Fibroblast of skin of scalp (primary cell): ENCODE results near the gene MYO5B.
"Not testable (repeated sequence)": the region's sequence is repeated elsewhere in the genome, so short reads cannot be mapped to it uniquely, and the experiment has no call there.

ENCODE experiments used
- DNase-seq: peaks from one replicate; pipeline ENCODE4 v3.0.0-alpha.2; 2013

MYO5B gene

GRCh38 chr18:49910986-49911385 lies 284.0 kb downstream of the MYO5B start:
- no peak for DNase-seq

- DNase-seq: no peak
These were observed 284.9 kb downstream of the MYO5B start for GRCh38 chr18:49910019-49910418.

GRCh38 chr18:49907346-49907929 lies 287.5 kb downstream of the MYO5B start:
- peak; percentile 19 for DNase-seq

GRCh38 chr18:49905771-49906170 lies 289.2 kb downstream of the MYO5B start:
- DNase-seq: no peak

- DNase-seq: no peak
These were observed 289.9 kb downstream of the MYO5B start for GRCh38 chr18:49904871-49905555.

- no peak for DNase-seq
These were observed 293.0 kb downstream of the MYO5B start for GRCh38 chr18:49901862-49902340.

- DNase-seq: no peak
These were observed 295.2 kb downstream of the MYO5B start for GRCh38 chr18:49899657-49900330.

- peak; percentile 76 for DNase-seq
These were observed 296.5 kb downstream of the MYO5B start for GRCh38 chr18:49898421-49898820.

GRCh38 chr18:49894517-49895226 lies 300.3 kb downstream of the MYO5B start:
- no peak for DNase-seq

GRCh38 chr18:49893036-49893435 lies 301.9 kb downstream of the MYO5B start:
- DNase-seq: no peak

GRCh38 chr18:49892148-49892924 lies 302.6 kb downstream of the MYO5B start:
- DNase-seq: no peak

- DNase-seq: no peak
These were observed 304.9 kb downstream of the MYO5B start for GRCh38 chr18:49890041-49890440.

- DNase-seq: not testable (repeated sequence)
These were observed 305.4 kb downstream of the MYO5B start for GRCh38 chr18:49889552-49889951.

GRCh38 chr18:49886891-49887764 lies 307.8 kb downstream of the MYO5B start:
- no peak for DNase-seq

GRCh38 chr18:49884959-49885358 lies 310.0 kb downstream of the MYO5B start:
- no peak for DNase-seq

- DNase-seq: no peak
These were observed 310.5 kb downstream of the MYO5B start for GRCh38 chr18:49884465-49884864.

- no peak for DNase-seq
These were observed 314.3 kb downstream of the MYO5B start for GRCh38 chr18:49880661-49881060.

GRCh38 chr18:49879271-49879580 lies 315.7 kb downstream of the MYO5B start:
- no peak for DNase-seq

- no peak for DNase-seq
These were observed 316.2 kb downstream of the MYO5B start for GRCh38 chr18:49878567-49879270.

- DNase-seq: no peak
These were observed 316.9 kb downstream of the MYO5B start for GRCh38 chr18:49878015-49878414.

GRCh38 chr18:49876536-49876935 lies 318.4 kb downstream of the MYO5B start:
- DNase-seq: no peak
